Fibroblast of upper back skin (primary cell): ENCODE measurements around the gene MYH11.

Source experiments
- DNase-seq: peaks from one replicate; pipeline ENCODE4 v3.0.0-alpha.2; 2013

The MYH11 gene

DNA sequence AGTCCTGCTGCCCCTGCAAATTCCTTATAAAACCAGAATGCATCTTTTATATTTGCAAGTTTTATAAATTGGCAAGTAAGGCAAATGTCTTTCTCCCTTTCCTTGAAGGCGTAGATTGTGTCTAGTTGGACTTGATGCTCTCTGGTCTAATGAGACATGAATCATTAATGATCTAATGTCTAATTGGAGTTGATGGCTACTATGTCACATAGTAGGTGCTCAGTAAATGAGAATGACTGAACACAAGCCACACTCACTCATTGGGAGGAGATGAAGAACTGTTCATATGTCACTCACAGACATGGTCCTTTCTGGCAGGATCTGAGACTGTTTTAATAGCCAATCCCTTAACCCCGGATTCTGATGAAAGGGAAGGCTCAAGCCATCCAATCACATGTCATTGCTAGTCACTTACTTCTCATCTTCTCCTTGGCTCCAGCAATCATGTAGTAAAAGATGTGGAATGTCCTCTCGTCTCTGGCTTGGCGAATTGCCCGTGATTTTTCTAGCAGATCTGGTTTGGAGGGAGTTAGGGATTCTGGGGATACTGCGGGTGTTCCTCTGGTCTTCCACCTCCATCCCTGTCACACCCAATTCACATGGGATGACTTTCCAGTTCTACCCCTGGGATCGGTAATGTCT is 81.0 kb downstream of the MYH11 start:
- DNase-seq: peak; percentile 34

DNA sequence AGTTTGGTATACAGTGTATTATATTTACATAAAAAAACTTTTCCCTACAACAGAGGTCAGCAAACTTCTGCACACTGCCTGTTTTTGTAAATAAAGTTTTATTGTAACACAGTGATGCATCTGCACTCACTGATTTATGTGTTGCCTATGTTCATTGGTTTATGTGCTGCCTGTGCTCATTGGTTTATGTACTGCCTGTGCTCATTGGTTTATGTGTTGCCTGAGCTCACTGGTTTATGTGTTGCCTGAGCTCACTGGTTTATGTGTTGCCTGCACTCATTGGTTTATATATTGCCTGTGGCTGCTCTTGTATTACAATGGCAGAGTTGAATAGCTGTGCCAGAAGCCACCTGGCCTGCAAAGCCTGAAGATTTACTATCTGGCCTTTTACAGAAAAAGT is 81.6 kb downstream of the MYH11 start:
- DNase-seq: peak; percentile 16

DNA sequence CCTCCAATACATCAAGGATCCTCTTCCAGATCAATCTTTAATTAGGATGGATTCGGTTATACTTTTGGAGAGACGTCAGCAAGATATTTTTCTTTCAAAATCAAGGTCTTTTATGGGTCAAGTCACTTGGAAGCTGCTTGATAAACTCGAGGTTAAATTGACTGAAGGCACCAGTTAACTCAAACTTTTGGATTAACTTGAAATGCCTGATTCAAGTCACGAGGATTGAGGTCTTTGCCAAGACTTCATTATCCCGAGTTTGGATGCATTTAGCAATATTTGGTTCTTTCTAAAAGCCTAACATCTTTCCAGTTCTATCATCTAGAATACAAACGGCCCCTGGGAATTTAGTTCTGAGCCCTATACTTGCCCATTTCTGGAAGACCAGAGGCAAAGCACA is 82.9 kb downstream of the MYH11 start:
- no peak for DNase-seq

DNA sequence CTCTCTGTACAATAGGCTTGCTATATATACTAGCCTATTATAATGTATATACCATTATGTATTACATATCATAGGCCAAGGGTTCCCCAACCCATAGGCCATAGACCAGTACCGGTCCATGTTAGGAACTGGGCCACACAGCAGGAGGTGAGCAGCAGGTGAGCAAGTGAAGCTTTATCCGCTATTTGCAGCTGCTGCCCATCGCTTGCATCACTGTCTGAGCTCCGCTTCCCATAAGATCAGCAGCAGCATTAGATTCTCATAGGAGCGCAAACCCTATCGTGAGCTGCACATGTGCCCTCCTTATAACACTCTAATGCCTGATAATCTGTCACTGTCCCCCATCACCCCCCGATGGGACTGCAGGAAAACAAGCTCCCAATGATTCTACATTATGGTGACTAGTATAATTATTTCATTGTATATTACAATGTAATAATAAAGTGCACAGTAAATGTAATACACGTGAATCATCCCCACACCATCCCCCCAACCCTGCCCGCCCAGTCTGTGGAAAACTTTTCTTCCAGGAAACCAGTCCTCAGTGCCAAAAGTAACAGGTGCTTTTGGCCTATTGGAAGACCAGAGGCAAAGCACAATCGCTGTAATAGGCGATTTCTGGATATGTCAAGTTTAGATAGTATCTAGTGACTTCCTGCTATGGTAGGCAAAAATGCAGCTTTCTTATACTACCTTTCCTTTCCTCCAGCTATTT is 84.1 kb downstream of the MYH11 start:
- DNase-seq: no peak

DNA sequence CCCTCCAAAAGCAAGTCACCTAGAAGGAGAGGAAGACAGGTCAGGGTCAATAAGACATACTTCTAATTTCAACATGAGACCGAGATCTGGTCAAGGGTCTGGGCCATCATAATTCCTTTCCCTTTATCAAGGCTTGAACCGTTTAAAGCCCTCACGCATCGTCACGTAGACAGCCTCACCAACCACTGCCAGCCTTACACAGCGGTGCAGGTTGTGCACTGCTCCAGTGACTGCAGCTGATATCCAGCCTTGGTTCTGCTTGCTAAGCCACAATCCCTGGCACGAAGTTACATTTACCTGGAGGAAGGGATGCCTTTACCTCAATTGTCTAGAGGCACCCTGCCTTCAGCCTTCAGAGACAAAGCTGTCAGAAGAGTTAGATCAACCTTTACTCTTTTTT is 85.1 kb downstream of the MYH11 start:
- DNase-seq: no peak

DNA sequence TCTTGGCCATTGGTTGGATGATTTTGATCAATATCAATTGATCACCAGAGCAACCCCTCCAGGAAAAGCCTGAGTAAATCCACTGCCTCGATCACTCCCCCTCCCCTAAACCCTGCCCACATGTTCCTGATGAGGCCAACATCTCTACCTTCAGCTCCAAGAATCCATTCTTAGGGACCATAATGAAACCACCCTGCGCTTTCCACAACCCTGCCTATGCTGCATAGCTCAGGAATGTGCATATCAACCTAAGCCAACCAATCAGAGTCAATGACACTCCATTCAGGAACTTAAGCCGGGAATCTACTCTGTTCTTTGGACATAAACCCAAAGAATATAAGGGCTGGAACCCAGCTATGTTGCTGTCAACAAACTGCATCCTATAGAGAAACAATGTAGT is 86.3 kb downstream of the MYH11 start:
- peak; percentile 58 for DNase-seq

DNA sequence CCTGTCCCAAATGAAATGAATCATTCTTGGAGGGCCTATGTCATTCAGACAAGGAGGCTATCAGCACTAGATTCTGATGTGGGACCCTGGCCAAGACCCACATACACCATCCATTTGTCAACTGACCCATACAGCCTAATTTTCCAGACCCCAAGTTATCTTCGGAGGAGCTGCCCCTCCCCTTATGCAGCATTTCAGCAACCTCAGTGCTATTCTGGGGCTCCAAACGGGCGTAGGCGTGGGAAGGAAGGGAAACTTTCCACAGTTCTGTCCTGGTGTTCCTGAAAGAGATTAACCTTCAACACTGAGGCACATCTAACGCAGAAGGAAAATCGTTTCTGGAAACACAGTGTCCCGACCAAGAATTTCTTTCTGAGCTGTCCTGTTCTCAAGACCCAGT is 86.7 kb downstream of the MYH11 start:
- no peak for DNase-seq

DNA sequence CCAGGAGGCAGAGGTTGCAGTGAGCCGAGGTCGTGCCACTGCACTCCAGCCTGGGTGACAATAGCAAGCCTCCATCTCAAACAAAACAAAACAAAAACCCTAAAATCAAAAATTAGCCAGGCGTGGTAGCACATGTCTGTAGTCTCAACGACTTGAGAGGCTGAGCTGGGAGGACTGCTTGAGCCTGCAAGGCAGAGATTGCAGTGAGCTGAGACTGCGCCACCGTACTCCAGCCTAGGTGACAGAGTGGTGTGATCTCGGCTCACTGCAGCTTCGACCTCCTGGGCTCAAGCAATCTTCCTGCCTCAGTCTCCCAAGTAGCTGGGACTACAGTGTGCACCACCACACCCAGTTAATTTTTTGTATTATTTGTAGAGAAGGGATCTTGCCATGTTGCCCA is 87.6 kb downstream of the MYH11 start:
- no peak for DNase-seq

DNA sequence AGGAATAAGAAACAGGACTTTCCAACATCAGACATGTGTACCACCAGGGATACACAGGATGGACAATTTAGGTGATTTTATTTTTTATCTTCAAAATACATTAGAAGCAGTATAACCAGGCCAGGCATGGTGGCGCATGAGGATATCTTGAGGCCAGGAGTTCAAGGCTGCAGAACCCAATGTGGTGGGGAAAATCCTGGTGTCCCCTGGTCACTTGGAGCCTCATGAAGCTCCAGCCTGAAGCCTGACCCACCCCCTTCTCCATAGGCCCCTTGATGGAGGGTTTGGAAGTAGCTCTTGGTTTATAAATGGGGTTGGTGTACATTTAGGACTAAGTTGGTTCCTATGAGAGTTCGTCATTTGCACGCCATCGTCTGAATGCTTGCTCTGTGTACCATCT is 88.6 kb downstream of the MYH11 start:
- no peak for DNase-seq

DNA sequence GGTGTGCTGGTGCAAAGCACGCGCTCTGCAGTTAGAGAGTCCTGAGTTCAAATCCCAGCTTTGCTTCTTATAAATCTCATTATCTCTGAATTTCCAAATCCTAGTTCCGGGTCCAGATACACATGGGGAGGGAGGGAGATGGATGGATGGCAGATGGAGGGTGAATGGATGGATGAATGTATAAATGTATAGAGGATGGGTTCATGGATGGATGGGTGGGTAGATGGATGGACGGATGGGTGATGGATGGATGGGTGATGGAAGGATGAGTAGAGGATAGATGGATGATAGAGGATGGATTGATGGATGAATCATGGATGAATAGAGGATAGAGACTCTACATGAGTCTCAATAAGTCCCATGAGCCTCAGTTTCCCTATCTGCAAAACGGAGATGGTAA is 89.9 kb downstream of the MYH11 start:
- DNase-seq: no peak

DNA sequence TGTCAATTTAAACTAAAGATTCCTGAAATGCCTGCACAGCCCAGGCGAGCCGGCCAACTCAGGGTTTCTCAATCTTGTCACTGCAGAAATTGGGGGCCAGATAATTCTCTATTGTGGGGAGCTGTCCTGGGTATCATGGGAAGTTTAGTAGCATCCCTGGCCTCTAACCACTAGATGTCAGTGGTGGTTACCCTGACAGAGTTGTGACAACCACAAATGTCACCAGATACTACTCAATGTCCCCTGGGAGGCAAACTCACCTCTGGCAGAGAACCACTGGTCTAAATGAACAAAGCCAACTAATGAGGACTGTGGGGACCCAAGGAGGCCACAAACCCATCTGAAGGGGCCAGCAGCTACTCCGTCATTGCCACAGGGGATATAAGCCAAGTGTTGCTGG is 90.9 kb downstream of the MYH11 start:
- DNase-seq: peak; percentile 28

DNA sequence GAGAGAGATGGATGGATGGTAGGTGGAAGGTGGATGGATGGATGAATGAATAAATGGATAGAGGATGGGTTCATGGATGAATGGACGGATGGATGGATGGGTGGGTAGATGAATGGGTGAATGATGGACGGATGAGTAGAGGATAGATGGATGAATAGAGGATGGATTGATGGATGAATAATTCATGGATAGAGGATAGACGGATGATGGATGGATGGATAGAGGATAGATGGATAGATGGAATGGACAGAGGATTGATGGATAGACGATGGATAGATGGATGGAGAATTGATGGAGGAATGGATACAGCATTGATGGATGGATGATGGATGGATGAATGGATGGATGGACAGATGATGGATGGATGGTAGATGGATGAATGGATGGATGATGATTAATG is 91.7 kb downstream of the MYH11 start:
- DNase-seq: no peak

DNA sequence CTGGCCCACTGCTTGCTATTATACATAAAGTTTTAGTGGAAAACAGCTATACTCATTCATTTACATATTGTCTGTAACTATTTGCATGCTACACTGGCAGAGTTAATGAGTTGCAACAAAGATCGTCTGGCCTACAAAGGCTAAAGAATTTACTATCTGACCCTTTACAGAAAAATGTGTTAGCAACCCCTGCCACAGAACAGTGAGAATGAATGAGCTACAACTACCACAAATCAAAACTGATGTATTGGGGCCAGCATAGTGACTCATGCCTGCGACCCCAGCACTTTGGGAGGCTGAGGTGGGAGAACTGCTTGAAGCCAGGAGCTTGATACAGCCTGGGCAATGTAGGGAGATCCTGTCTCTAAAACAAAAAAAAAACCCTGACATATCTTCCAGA is 92.7 kb downstream of the MYH11 start:
- DNase-seq: no peak

DNA sequence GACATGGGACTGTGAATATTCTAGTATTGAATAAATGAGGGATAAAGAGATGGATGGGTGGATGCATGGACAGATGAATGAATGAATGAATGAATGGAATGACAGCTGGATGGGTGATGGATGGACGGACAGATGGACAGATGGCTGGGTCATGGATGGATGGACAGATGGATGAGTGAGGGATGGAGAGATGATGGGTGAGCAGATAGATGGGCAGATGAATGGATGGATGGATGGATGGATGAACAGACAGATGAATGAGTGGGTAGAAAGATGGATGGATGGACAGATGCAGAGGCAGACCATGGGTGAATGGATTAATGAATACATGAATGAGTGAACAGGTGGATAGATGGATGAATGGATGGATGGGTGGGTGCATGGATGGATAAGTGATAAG is 96.7 kb downstream of the MYH11 start:
- DNase-seq: no peak

DNA sequence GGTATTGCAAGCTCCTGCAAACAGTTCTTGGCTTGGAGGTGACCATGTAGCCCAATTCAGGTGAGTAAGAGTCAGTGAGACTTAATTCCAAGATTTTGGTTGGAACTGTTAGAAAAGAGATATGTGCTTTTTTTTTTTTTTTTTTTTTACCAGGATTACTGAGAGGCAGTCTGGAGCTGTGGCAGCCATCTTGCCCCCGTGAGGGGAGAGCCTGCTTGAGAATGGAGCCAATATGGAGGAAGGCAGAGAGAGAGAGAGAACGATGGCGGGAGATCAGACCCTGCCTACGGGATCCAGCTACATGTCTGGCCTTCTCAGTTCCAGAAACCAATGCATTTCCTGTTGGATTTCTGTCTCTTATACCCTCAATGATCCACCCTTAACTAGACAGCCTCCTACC is 97.8 kb downstream of the MYH11 start:
- DNase-seq: no peak

DNA sequence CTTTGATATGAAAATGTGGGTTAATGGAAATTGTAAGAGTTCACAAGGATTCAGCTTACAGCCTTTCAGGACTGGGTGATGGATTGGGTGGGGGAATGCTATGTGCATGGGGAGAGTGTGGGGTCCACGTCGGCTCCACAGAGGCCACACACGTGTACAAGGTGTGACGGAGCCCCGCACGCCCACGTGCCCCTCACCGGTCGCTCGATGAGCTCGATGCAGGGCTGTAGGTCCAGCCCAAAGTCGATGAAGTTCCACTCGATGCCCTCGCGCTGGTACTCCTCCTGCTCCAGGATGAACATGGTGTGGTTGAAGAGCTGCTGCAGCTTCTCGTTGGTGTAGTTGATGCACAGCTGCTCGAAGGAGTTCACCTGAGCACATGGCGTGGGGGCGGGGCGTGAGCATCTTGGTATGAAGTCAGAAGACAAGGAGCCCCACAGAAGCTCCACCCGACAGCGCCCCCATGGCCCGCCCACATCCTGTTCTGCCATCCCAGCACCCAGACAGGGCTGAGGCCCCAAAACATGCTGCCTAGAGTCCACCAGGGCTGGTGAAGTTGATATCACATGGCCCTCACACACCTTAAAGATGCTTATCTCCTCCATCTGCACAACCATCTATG is 99.1 kb downstream of the MYH11 start:
- DNase-seq: no peak

DNA sequence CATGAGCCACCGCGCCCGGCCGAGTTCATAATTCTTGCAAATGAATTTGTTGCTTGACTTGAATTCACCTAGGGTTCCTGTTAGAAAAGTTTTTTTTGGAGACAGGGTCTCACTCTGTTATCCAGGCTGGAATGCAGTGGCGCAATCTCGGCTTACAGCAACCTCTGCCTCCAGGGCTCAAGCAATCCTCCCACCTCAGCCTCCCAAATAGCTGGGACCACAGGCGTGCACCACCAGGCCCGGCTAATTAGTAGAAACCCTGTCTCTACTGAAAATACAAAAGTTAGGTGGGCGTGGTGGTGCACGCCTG is 99.8 kb downstream of the MYH11 start:
- DNase-seq: no peak

DNA sequence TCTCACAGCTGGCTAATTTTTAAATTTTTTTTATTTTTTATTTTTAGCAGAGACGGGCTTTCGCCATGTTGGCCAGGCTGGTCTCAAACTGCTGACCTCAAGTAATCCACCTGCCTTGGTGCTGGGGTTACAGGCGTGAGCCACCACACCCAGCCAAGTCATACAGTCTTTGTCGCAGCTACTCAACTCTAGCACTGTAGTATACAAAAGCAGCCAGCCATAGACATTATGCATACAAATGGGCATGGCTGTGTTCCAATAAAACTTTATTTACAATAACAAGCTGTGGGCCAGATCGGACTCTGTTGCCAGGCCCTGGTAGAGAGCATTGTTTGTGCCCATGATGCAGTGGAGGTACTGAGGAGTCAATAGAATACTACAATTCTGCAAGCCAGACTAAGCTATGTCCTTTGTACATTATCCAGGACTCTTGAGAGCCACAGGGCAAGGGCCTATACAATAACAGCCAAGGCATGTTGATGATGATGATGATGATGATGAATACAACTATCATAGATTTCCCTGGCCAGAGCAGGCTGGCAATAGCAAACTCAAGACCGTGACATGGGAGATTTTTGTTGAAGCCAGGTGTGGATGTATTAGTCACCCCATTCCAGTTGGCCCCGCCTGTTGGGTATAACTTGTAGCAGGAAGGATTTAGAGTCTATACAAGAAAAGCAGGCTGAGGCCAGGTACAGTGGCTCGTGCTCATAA is 101.8 kb downstream of the MYH11 start:
- DNase-seq: no peak

DNA sequence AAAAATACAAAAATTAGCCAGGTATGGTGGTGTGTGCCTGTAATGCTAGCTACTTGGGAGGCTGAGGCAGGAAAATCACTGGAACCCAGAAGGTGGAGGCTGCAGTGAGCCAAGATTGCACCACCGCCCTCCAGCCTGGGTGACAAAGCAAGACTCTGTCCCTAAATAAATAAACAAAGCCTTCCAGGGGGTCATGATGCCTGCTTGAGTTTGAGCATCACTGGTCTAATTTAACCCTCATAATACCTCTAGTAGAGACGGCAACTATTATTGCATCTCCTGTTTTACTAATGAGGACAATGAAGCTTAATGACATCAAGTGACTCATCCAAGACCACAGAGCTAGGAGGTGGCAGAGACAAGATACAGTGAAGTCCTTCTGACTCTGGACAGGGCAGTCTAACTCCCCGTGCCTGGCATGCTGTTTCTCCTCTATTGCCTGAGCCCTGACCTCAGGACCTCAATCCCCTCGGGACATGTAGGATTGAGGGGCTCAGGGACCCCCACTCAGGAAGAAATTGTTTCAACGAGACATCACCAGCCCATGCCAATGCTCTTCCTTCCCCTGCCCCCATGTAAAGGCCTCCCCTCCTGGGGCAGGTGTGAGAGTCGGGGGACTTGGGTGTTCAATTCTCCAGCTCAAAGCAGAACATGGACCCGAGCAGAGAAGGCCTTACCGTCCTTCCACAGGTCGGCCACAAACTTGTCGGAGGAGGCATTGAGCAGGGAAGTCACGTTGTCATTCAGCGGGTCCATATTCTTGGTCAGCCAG is 103.9 kb downstream of the MYH11 start:
- no peak for DNase-seq

DNA sequence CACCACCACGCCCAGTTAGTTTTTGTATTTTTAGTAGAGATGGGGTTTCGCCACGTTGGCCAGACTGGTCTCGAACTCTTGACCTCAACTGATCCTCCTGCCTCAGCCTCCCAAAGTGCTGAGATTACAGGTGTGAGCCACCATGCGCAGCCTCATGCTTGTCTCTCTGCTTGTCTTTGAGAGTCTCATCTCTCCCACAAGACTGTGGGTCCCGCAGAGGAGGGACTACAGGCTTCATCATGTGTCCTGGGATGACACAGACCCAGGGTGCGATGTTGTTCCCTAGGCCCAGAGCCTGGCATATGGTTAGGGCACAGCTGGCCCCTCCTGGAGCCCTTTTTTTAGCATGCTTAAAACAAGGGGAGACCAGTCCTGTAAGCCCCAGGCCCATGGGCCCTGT is 104.9 kb downstream of the MYH11 start:
- no peak for DNase-seq

DNA sequence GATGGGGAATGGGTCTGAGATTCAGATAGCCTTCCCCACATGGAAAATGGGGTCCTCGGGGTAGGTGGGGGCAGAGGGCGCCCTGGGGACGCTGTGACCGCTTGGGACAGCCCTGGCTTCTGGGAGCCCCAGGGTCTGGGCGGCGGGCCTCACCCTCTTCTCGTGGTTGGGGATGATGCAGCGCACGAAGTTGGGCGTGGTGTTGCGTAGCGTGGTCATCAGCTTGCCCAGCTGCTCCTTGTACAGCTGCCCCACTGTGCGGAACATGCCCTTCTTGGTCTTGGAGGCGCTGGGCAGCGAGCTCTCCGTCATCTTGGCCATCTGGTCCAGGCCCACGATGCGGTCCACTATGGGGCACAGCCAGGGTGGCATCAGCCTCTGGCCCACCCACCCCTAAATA is 106.8 kb downstream of the MYH11 start:
- DNase-seq: no peak

DNA sequence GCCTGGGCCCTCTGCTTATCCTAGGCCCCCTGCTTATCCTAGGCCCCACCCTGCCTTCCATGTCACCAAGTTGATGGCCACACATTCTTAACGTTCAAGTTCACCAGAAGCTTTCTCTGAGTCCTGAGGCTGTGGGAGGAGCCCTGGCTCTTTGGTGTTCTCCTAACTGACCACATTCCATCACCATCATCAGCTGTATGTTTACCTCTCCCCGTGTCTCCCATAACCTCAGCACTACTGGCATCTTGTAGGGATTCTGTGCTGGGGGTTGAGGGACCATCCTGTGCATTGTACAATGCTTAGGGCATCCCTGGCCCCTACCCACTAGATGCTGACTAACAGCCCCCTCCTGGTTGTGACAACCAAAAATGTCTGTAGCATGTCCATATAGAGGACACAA is 107.5 kb downstream of the MYH11 start:
- DNase-seq: no peak

DNA sequence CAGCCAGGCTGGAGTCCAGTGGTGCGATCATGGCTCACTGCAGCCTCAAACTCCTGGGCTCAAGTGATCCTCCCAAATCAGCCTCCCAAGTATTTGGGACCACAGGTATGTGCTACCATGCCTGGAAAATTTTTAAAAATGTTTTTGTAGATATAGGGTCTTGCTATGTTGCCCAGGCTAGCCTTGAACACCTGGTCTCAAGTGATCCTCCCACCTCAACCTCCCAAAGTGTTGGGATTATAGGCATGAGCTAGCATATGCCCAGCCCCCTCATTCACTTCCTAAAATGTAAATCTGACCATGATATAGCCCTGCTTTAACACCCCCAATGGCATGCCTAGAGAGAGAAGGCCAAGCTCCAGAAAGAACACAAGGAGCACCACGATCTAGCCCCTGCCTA is 108.2 kb downstream of the MYH11 start:
- DNase-seq: no peak
